GM10266 (cell line): ENCODE data around the gene SCG2.

Experiments used
- DNase-seq: peaks from one replicate; pipeline ENCODE4 v3.0.0; 2012; ENCODE audit errors: extremely low spot score
- CTCF ChIP-seq: IDR thresholded peaks from 2 replicates; pipeline ENCODE4 v1.5.1; 2012; ENCODE audit warnings: mild to moderate bottlenecking, low read depth; ENCODE audit not compliant: control insufficient read depth, insufficient read depth; ENCODE audit errors: missing control alignments

Gene SCG2

GRCh38 chr2:223589901-223590300 is 12.3 kb downstream of the SCG2 start:
- TF ChIP-seq CTCF, result no peak

GRCh38 chr2:223588251-223588650 is 13.9 kb downstream of the SCG2 start:
- DNase-seq, result no peak
- TF ChIP-seq CTCF, result no peak

More at GRCh38 chr2:223589901-223590300, 12.3 kb downstream of the SCG2 start:
- DNase-seq, result no peak

- DNase-seq, result no peak
- TF ChIP-seq CTCF, result no peak
These were observed 14.9 kb downstream of the SCG2 start for GRCh38 chr2:223587301-223587700.

- TF ChIP-seq CTCF, result no peak
- no peak for DNase-seq
These were observed 15.9 kb downstream of the SCG2 start for GRCh38 chr2:223586261-223586660.

GRCh38 chr2:223585666-223586065 is 16.5 kb downstream of the SCG2 start:
- DNase-seq, result no peak

GRCh38 chr2:223582001-223582400 is 20.2 kb downstream of the SCG2 start:
- no peak for DNase-seq
- no peak for TF ChIP-seq CTCF

More at GRCh38 chr2:223585666-223586065, 16.5 kb downstream of the SCG2 start:
- TF ChIP-seq CTCF, result no peak

- TF ChIP-seq CTCF, result no peak
- no peak for DNase-seq
These were observed 21.2 kb downstream of the SCG2 start for GRCh38 chr2:223580951-223581350.
